ENCODE measurements around the gene DDIT4L. TPM values are rescaled to one million over a fixed set of nuclear protein-coding genes. Genes with fewer than 3 reads are reported as not detected.

The DDIT4L gene, protein sequence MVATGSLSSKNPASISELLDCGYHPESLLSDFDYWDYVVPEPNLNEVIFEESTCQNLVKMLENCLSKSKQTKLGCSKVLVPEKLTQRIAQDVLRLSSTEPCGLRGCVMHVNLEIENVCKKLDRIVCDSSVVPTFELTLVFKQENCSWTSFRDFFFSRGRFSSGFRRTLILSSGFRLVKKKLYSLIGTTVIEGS
- 1.0 and 2.6 TPM in 2 replicates for total RNA-seq

DNA sequence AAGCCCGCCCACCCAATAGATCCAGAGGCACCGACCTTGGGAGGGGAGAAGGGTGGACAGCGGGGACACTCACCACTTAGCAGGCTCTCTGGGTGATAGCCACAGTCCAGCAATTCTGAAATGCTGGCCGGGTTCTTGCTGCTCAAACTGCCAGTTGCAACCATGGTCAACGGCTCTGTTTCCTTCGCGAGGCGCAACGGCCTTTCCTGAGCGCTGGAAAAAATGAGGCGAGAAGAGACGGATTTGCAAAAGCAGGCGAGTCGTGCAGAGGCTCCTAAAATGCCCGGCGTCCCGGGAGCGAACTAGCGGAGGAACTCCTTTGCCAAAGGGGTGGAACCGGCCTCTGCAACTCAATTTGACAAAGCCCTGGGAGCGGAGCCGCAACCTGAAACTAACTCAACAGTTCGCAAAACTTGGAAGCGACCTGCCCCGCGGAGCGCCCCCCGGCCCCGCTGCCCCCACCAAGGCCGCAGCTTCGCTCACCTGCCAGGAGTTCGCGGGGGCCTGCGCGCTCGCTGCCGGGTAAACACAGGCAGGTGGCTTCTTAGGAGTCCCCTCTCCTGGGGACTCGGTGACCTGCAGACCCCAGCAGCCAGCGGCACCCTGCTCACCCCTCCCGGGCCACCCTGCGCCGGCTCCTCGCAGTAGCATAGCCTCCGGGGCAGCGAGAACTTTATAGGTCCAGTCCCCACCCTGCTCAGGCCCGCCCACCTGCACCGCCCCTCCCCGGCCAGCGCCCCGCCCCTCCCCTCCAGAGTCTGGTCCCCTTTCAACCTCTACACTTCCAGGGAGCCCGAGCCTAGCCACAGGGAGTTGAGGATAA is at the start of gene DDIT4L:
Gene DDIT4L (minus strand): TSS at position 649 of the 823 bp plus-strand sequence. CDS start 485 bp downstream, at position 164.

Other genes with a start within 250 kb of the DDIT4L start
- gene DNAJB14, start 243.8 kb downstream of the DDIT4L start, total RNA-seq = 33.5 and 57.0 TPM in 2 replicates
- 158 and 191 TPM in 2 replicates for gene H2AZ1, start 240.2 kb downstream of the DDIT4L start, total RNA-seq